H1 (cell line): ENCODE measurements around the gene LPP. TPM values are rescaled to one million over a fixed set of nuclear protein-coding genes. Genes with fewer than 3 reads are reported as not detected.

Experiments
- CTCF ChIA-PET: fragments of 300-600 bp; sonication (Branson Sonifier 250); formaldehyde crosslinking; loops from one replicate; lab custom pipeline; 2021; ENCODE audit not compliant: partially characterized antibody; lab: Charles Lee
- POLR2A ChIA-PET: fragments of 300-600 bp; sonication (Branson Sonifier 250); formaldehyde crosslinking; loops from one replicate; lab custom pipeline; 2021; ENCODE audit warnings: inconsistent platforms; ENCODE audit not compliant: partially characterized antibody; lab: Charles Lee
- DNase-seq, 2 experiments: peaks; one replicate each; pipeline versions ENCODE4 v3.0.0 to v3.0.0-alpha.2; 2010 to 2022; ENCODE audit warnings: low spot score in 2 of 2, low read depth in 1 of 2, mixed read lengths in 1 of 2
- FAIRE-seq: peaks from 2 replicates; lab custom pipeline; 2011; peaks lifted over from hg19 to GRCh38; lab: Jason Lieb, UNC
- H2AFZ ChIP-seq: 2 replicates; pipeline ENCODE4 v1.8.1; 2012; ENCODE audit warnings: low read length, inconsistent platforms
- H2AK5ac ChIP-seq: 2 replicates; pipeline ENCODE4 v1.6.1; 2013; ENCODE audit warnings: low read depth, low read length
- H2BK120ac ChIP-seq: replicated peaks from 2 replicates; pipeline ENCODE3; 2013; ENCODE audit warnings: low read depth, low read length, inconsistent platforms
- H2BK12ac ChIP-seq: 2 replicates; pipeline ENCODE4 v1.6.1; 2013; ENCODE audit warnings: low read depth, low read length
- H2BK15ac ChIP-seq: 2 replicates; pipeline ENCODE4 v1.6.1; 2013; ENCODE audit warnings: low read length
- H2BK20ac ChIP-seq: 2 replicates; pipeline ENCODE4 v1.6.1; 2013; ENCODE audit warnings: low read length
- H2BK5ac ChIP-seq: 2 replicates; pipeline ENCODE4 v1.6.1; 2013; ENCODE audit warnings: low read depth, low read length
- H3K14ac ChIP-seq: 2 replicates; pipeline ENCODE4 v1.6.1; 2013; ENCODE audit warnings: inconsistent platforms; ENCODE audit not compliant: insufficient read length
- H3K18ac ChIP-seq: 2 replicates; pipeline ENCODE4 v1.6.1; 2013; ENCODE audit warnings: low read length; ENCODE audit errors: extremely low read depth
- H3K23ac ChIP-seq: 2 replicates; pipeline ENCODE4 v1.6.1; 2013; ENCODE audit warnings: inconsistent platforms; ENCODE audit not compliant: insufficient read length
- H3K23me2 ChIP-seq: 2 replicates; pipeline ENCODE4 v1.6.1; 2013; ENCODE audit warnings: low read depth, low read length
- H3K27ac ChIP-seq: 2 replicates; pipeline ENCODE4 v1.6.1; 2011; ENCODE audit warnings: low read depth, low read length, inconsistent platforms
- H3K27me3 ChIP-seq, 4 experiments: replicated peaks in 1 of 4; 1 replicate in 1 of 4; 2 replicates in 3 of 4; pipeline versions ENCODE4 v1.6.1 to v1.8.1; 2011 to 2013; ENCODE audit warnings: low read length in 3 of 4, mild to moderate bottlenecking in 3 of 4, inconsistent platforms in 2 of 4, mixed read lengths in 2 of 4, moderate library complexity in 1 of 4; ENCODE audit not compliant: control insufficient read depth in 3 of 4, insufficient read depth in 3 of 4; ENCODE audit errors: extremely low read depth in 1 of 4
- H3K36me3 ChIP-seq, 4 experiments: 2 replicates each; pipeline versions ENCODE4 v1.6.1 to v1.8.1; 2011 to 2013; ENCODE audit warnings: mild to moderate bottlenecking in 4 of 4, low read length in 3 of 4, moderate library complexity in 2 of 4, control low read depth in 1 of 4, inconsistent platforms in 1 of 4; ENCODE audit not compliant: insufficient read depth in 4 of 4, control insufficient read depth in 2 of 4
- H3K4ac ChIP-seq: replicated peaks from 2 replicates; pipeline ENCODE3; 2013; ENCODE audit warnings: low read length, low read depth, mixed read lengths, inconsistent platforms; ENCODE audit not compliant: insufficient read length
- H3K4me1 ChIP-seq, 4 experiments: replicated peaks in 1 of 4; 1 replicate in 1 of 4; 2 replicates in 3 of 4; pipeline versions ENCODE4 v1.6.1 to v1.8.1; 2011 to 2013; ENCODE audit warnings: low read length in 3 of 4, inconsistent platforms in 2 of 4, mixed read lengths in 1 of 4; ENCODE audit not compliant: insufficient read depth in 4 of 4, control insufficient read depth in 3 of 4
- H3K4me2 ChIP-seq, 2 experiments: 2 replicates each; pipeline versions ENCODE4 v1.6.1 to v1.8.1; 2011 to 2013; ENCODE audit warnings: low read depth in 2 of 2, low read length in 2 of 2, control low read depth in 1 of 2, inconsistent platforms in 1 of 2, mild to moderate bottlenecking in 1 of 2; ENCODE audit not compliant: insufficient read depth in 1 of 2
- H3K4me3 ChIP-seq, 4 experiments: fragments of 200-600, 300-600 bp in 1 of 4; sonication (generic), shearing (Covaris generic), sonication (Bioruptor Twin) in 1 of 4; 2 replicates each; pipeline versions ENCODE4 v1.5.1 to v1.8.1; 2011 to 2016; ENCODE audit warnings: low read length in 4 of 4, low read depth in 3 of 4, control low read depth in 2 of 4, inconsistent platforms in 2 of 4, mild to moderate bottlenecking in 2 of 4, mixed read lengths in 1 of 4, moderate library complexity in 1 of 4; ENCODE audit not compliant: insufficient read depth in 2 of 4; ENCODE audit errors: extremely low read depth in 1 of 4
- H3K56ac ChIP-seq: replicated peaks from 2 replicates; pipeline ENCODE3; 2013; ENCODE audit warnings: low read depth, mild to moderate bottlenecking, mixed read lengths, low read length, inconsistent platforms; ENCODE audit not compliant: insufficient read length
- H3K79me1 ChIP-seq: 2 replicates; pipeline ENCODE4 v1.6.1; 2013; ENCODE audit warnings: low read depth, low read length, control low read depth
- H3K79me2 ChIP-seq, 2 experiments: 2 replicates each; pipeline versions ENCODE4 v1.6.1 to v1.8.1; 2012 to 2013; ENCODE audit warnings: low read length in 2 of 2, mild to moderate bottlenecking in 2 of 2, inconsistent platforms in 1 of 2; ENCODE audit not compliant: insufficient read depth in 2 of 2, control insufficient read depth in 1 of 2
- H3K9ac ChIP-seq, 4 experiments: replicated peaks in 1 of 4; 1 replicate in 1 of 4; 2 replicates in 3 of 4; pipeline versions ENCODE4 v1.6.1 to v1.8.1; 2011 to 2013; ENCODE audit warnings: low read depth in 3 of 4, low read length in 3 of 4, control low read depth in 2 of 4, mild to moderate bottlenecking in 2 of 4, moderate library complexity in 2 of 4, inconsistent platforms in 1 of 4; ENCODE audit errors: extremely low read depth in 1 of 4
- H3K9me3 ChIP-seq, 2 experiments: 2 replicates each; pipeline versions ENCODE4 v1.6.1 to v1.8.1; 2012 to 2013; ENCODE audit warnings: mild to moderate bottlenecking in 2 of 2, moderate library complexity in 2 of 2, control low read depth in 1 of 2, inconsistent platforms in 1 of 2, low read depth in 1 of 2, low read length in 1 of 2, mixed read lengths in 1 of 2; ENCODE audit not compliant: insufficient read depth in 2 of 2
- H4K20me1 ChIP-seq, 2 experiments: replicated peaks in 1 of 2; 2 replicates each; pipeline versions ENCODE3 to v1.8.1; 2011 to 2013; ENCODE audit warnings: inconsistent platforms in 2 of 2, low read length in 2 of 2, mild to moderate bottlenecking in 1 of 2; ENCODE audit not compliant: insufficient read depth in 2 of 2, control insufficient read depth in 1 of 2
- H4K5ac ChIP-seq: 2 replicates; pipeline ENCODE4 v1.6.1; 2013; ENCODE audit warnings: low read length, low read depth, mixed read lengths, inconsistent platforms; ENCODE audit not compliant: insufficient read length
- H4K8ac ChIP-seq: 2 replicates; pipeline ENCODE4 v1.8.0; 2013; ENCODE audit warnings: mild to moderate bottlenecking, moderate library complexity, low read length, inconsistent platforms; ENCODE audit not compliant: insufficient read depth; ENCODE audit errors: extremely low read depth
- H4K91ac ChIP-seq: replicated peaks from 2 replicates; pipeline ENCODE3; 2013; ENCODE audit warnings: low read length, mixed read lengths, inconsistent platforms; ENCODE audit not compliant: insufficient read length
- CBX5 ChIP-seq: fragments of 300-800, 300-1000 bp; sonication (generic); IDR thresholded peaks from 2 replicates; pipeline ENCODE4 v1.7.1; 2016; ENCODE audit warnings: antibody characterized with exemption, low read length, low read depth
- EZH2 ChIP-seq: fragments of 200-600 bp; sonication (generic); IDR thresholded peaks from 2 replicates; pipeline ENCODE4 v1.7.1; 2012; ENCODE audit warnings: low read depth, mild to moderate bottlenecking, moderate library complexity, low read length, inconsistent platforms; ENCODE audit not compliant: severe bottlenecking
- MAFK ChIP-seq: IDR thresholded peaks from 2 replicates; pipeline ENCODE4 v1.6.1; 2012; ENCODE audit warnings: low read depth, mild to moderate bottlenecking, improper control_type of control experiment, low read length
- POLR2AphosphoS5 ChIP-seq: IDR thresholded peaks from 2 replicates; pipeline ENCODE4 v1.6.1; 2011; ENCODE audit warnings: low read depth, low read length
- RAD21 ChIP-seq, 2 experiments: IDR thresholded peaks in 1 of 2; conservative IDR thresholded peaks in 1 of 2; 2 replicates each; pipeline ENCODE4 v1.6.1; 2011; ENCODE audit warnings: low read depth in 2 of 2, low read length in 2 of 2, improper control_type of control experiment in 1 of 2, inconsistent platforms in 1 of 2, mild to moderate bottlenecking in 1 of 2, moderate library complexity in 1 of 2
- RFX5 ChIP-seq: IDR thresholded peaks from 2 replicates; pipeline ENCODE4 v1.6.1; 2011; ENCODE audit warnings: low read depth, low read length, improper control_type of control experiment, borderline replicate concordance
- RXRA ChIP-seq: IDR thresholded peaks from 2 replicates; pipeline ENCODE4 v1.6.1; 2011; ENCODE audit warnings: low read depth, mild to moderate bottlenecking, low read length, moderate library complexity; ENCODE audit not compliant: insufficient read depth
- SIRT6 ChIP-seq: IDR thresholded peaks from one replicate; pipeline ENCODE4 v1.7.1; 2012; ENCODE audit warnings: low read length, inconsistent platforms
- SP2 ChIP-seq: IDR thresholded peaks from 2 replicates; pipeline ENCODE4 v1.6.1; 2012; ENCODE audit warnings: mild to moderate bottlenecking, low read length, inconsistent platforms
- SP4 ChIP-seq: IDR thresholded peaks from 2 replicates; pipeline ENCODE4 v1.6.1; 2012; ENCODE audit warnings: low read length, inconsistent platforms
- TBP ChIP-seq: IDR thresholded peaks from 2 replicates; pipeline ENCODE4 v1.6.1; 2011; ENCODE audit warnings: low read depth, low read length, improper control_type of control experiment
- TCF12 ChIP-seq: IDR thresholded peaks from 2 replicates; pipeline ENCODE4 v1.6.1; 2011; ENCODE audit warnings: low read depth, mild to moderate bottlenecking, low read length
- WGBS, 2 experiments: shearing (Covaris generic) in 1 of 2; methylation state at CpG; one replicate each; pipeline versions ENCODE4 v1.1.6 to v1.1.7; 2013 to 2015; ENCODE audit warnings: low lambda C conversion rate in 2 of 2, mixed read lengths in 2 of 2, inconsistent platforms in 1 of 2, low coverage in 1 of 2, missing lambda C conversion rate in 1 of 2; ENCODE audit not compliant: insufficient replicate concordance in 2 of 2, insufficient coverage in 1 of 2, insufficient read length in 1 of 2; ENCODE audit errors: extremely low coverage in 1 of 2, missing lambda C conversion rate in 1 of 2; 5-methylcytosine and 5-hydroxymethylcytosine counted together
- polyA plus RNA-seq, 7 experiments: library from polyadenylated mRNA; depleted of rRNA in 3 of 7; stranded (reverse) in 5 of 7; unstranded in 2 of 7; fragments of >200 nt in 5 of 7; fragments of 200-250 nt in 2 of 7; gene quantifications; 1 replicate in 5 of 7; 2 replicates in 1 of 7; 4 replicates in 1 of 7; pipeline versions ENCODE4 v1.2.1 to v1.2.3, GENCODE V29; 2011 to 2013; ENCODE audit warnings: missing spikeins in 2 of 7, mixed read lengths in 2 of 7
- total RNA-seq: library from RNA; stranded (reverse); fragmentation: NEBNext Ultra II Directional; extraction: Animal tissue kit (Norgen Biotek cat#: 25700); gene quantifications from 2 replicates; pipeline ENCODE4 v1.2.1, GENCODE V29; 2021
- TF ChIP-seq, protein P1 (sequence below): IDR thresholded peaks from 2 replicates; pipeline ENCODE4 v1.6.1; 2012; ENCODE audit warnings: inconsistent platforms
- TF ChIP-seq, protein P2 (sequence below): IDR thresholded peaks from 2 replicates; pipeline ENCODE4 v1.6.1; 2012; ENCODE audit warnings: inconsistent platforms

The LPP gene
- total and polyA plus RNA-seq, 2 of the 8 experiments (the other 6 are each of a cell fraction or from before 2014, with no cell fraction given) = 10.0 to 53.3 TPM

DNA sequence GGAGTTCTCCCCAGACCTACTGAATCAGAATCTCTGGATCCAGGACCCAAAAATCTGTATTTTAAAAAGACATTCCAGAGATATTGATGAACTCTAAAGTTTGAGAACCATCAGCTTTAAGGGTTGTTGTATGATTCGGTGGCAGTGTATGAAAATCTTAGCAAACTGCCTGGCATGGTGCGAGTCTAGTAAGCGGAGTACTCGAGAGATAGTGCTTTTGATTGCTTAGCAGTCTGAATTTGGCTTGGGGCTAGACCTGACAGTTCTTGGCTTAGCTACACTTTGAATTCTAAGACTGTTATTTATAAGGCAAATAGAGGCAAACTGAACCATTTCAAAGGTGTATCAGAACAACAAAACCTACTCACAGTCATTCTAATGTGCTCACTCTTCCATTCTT is 329.0 kb downstream of the LPP start:
- DNase-seq (no peak), FAIRE-seq (no peak)
- H3K56ac ChIP-seq = no peak overlapping the region
- peaks cover 0 to 2% (median 0%) of the 10 kb centered on the region in 4 experiments; a peak in 1 of 7 replicates for H3K27me3 ChIP-seq
- no peak overlapping the region for H2BK15ac ChIP-seq
- H3K23ac ChIP-seq = no peak overlapping the region
- H3K14ac ChIP-seq = no peak overlapping the region
- no peak overlapping the region for H2BK20ac ChIP-seq
- 75% methylated on average over 4 of the region's 4 CpGs; no CpG with 5 or more reads in 1 of the 2 experiments for WGBS, 2 experiments
- H4K5ac ChIP-seq = no peak overlapping the region
- no peaks in the 10 kb centered on the region for H4K20me1 ChIP-seq
- no peaks in the 10 kb centered on the region for H3K23me2 ChIP-seq
- H2AK5ac ChIP-seq = no peak overlapping the region
- H2BK12ac ChIP-seq = no peak overlapping the region
- CTCF ChIA-PET = no interaction called here
- no peak overlapping the region for H2BK120ac ChIP-seq
- no peaks in the 10 kb centered on the region; a peak in 1 of 8 replicates for H3K36me3 ChIP-seq
- H3K4ac ChIP-seq = no peak overlapping the region
- H2AFZ ChIP-seq = no peak overlapping the region
- H3K27ac ChIP-seq = no peak overlapping the region
- H3K9ac ChIP-seq = no peak overlapping the region
- H3K18ac ChIP-seq = no peak overlapping the region
- peaks cover 0 to 4% (median 1%) of the 10 kb centered on the region in 4 experiments; a peak in 1 of 7 replicates for H3K4me1 ChIP-seq
- no peak overlapping the region for H3K4me3 ChIP-seq
- no peaks in the 10 kb centered on the region for H3K9me3 ChIP-seq
- POLR2A ChIA-PET = no interaction called here
- no peaks in the 10 kb centered on the region for H3K79me1 ChIP-seq
- no peak overlapping the region for H4K8ac ChIP-seq
- H3K79me2 ChIP-seq = no peaks in the 10 kb centered on the region
- no peak overlapping the region for H4K91ac ChIP-seq
- H2BK5ac ChIP-seq = no peak overlapping the region
- H3K4me2 ChIP-seq = no peak overlapping the region
- TF ChIP-seq RFX5 = no peak
- no peak for TF ChIP-seq MAFK
- TF ChIP-seq SP4 = no peak
- no peak for TF ChIP-seq TCF12
- no peak for TF ChIP-seq CBX5
- TF ChIP-seq, protein P1, sequence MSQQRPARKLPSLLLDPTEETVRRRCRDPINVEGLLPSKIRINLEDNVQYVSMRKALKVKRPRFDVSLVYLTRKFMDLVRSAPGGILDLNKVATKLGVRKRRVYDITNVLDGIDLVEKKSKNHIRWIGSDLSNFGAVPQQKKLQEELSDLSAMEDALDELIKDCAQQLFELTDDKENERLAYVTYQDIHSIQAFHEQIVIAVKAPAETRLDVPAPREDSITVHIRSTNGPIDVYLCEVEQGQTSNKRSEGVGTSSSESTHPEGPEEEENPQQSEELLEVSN = no peak
- no peak for TF ChIP-seq RAD21 (IDR thresholded peaks at IDR 0.05 in 1 of 2, conservative IDR thresholded peaks at IDR 0.05 in 1 of 2; ENCODE audit: low read depth in 2 of 2, low read length in 2 of 2)
- TF ChIP-seq RXRA = no peak
- no peak for TF ChIP-seq EZH2
- no peak for TF ChIP-seq POLR2AphosphoS5
- no peak for TF ChIP-seq TBP
- no peak for TF ChIP-seq SIRT6
- TF ChIP-seq, protein P2, sequence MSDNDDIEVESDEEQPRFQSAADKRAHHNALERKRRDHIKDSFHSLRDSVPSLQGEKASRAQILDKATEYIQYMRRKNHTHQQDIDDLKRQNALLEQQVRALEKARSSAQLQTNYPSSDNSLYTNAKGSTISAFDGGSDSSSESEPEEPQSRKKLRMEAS = no peak
- no peak for TF ChIP-seq SP2
